ENCODE results near the gene TRIM41.
"Not testable (repeated sequence)": the region's sequence is repeated elsewhere in the genome, so short reads cannot be mapped to it uniquely, and the experiment has no call there.

Gene TRIM41

GRCh38 chr5:181259283-181259682 lies 36.2 kb downstream of the TRIM41 start:
- DNase-seq = no peak

DNA sequence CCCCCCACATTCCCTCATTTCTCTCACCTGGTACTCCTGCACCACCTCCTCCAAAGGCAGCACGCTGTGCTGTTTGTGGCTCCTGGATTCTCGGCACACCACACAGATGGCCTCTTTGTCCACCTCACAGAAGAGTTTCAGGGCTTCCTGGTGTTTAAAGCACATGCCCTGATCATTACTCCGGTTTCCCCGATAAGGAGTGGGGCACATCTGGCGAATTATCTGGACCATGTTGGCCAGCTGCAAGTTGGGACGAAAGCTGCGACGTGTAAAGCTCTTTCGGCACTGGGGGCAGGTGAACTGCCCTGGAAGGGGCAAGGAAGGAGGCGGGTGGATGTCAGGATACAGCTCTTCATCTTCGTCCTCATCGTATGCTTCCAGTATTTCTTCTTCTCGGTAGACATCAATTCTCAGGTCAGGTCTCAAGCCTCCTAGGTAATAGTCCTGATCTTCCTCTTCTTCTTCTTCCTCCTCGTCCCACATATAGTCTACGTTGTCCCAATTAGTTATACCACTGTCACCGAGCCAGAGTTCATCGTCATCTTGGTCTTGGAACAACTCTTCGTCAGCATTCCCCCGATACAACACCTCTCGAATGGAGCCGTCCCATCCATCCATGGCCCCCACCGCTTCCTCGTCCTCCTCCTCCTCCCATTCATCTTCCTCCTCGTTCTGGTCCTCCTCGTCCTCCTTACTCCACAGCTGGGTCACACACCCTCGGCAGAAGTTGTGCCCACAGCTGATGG lies 37.1 kb downstream of the TRIM41 start:
- no peak for DNase-seq

DNA sequence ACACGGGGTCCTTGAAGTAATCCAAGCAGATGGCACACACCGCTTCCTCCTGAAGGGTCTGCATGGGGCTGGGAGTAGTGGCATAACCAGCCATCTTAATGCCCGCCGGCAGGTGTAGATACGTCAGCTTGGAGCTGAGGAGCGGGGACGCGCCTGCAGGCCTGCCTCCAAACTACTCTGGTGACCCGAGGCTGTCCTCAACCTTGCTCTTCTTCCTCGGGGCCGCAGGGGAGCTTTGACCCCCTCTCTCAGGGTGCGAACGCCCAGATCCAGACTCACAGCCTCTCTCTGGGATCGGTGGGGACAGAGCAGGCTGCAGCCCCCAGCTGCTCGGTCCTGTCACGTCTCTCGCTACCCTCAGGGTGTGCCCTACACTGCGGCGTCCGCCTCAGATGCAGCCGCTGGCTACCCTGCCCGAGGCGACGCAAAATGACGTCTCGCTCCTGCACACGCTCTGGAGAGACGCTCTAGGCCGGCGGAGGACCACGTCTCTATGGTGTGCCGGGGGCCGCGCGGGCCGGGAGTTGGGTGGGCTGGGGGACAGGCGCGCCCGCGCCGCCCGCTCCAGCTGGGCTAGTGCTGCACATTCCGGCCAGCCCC lies 37.7 kb downstream of the TRIM41 start, which contains the start of gene TRIM52:
Gene TRIM52, minus strand, starts transcription at position 424 of the 600 bp plus-strand sequence. Its CDS starts 330 bp downstream, at position 94.
- DNase-seq = peak; percentile 93

DNA sequence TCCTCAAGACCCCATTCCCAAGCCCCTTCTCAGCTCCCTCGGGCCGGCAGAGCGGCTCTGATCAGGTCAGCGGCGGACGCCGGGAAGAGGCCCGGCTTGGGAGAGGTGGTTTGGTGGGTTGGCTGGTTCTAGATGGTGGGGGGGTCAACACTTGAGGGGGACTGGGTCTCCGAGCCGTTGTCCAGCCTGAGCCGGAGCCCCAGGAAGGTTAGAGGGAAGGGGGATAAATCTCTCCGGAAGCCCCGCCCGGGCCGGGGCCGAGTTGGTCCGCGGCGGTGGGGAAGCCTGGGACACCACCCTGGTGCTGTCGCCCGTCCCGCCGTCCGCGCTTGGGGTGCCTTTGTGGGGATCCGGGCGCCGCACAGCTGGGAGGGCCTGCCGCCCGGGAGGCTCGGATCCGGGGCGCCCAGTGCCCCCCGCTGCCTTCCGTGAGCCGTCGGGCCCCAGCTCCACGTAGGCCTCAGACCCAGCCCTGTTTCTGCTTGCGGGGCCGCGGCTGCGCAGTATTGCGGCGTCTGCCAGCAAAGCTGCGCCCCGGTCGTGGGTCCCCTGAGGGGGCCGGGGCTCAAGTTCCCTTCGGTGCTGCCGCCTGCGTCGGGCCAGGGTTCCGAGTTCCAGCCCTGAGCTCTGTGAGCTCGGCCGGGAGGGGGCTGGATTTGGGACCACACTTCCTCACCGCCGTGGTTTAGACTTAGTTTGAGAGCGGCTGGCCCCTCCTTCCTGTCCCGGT lies 38.4 kb downstream of the TRIM41 start:
- DNase-seq = peak; percentile 81

- DNase-seq = no peak
Observed at GRCh38 chr5:181263633-181264032, 40.6 kb downstream of the TRIM41 start.

DNA sequence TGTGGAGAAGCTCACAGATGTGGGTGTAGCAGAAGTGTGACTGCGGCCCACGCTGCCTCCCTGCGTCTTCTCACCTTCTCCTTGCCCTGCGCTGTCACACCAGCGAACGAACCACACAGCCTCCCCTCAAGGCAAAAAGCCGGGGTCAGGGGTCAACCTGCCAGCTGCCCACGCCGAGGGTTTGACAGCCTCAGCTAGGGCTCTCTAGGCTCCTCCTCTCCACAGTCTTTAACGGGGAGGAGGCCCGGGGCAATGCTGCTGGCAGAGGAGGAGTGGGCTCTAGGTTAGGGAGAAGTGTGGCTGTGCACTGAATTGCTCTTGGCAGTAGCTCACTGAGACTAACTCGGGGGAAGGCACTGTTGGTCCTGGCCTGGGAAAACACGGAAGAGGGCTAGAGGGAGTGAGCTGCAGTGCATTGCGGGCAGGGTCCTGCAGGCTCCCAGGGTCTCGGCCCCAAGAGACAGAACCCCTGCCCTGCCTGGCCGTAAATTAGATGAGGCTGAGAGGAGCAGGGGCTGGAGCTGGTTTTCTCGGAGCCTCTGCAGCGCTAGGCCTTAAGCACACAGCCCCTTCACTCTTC lies 42.1 kb downstream of the TRIM41 start:
- no peak for DNase-seq

DNA sequence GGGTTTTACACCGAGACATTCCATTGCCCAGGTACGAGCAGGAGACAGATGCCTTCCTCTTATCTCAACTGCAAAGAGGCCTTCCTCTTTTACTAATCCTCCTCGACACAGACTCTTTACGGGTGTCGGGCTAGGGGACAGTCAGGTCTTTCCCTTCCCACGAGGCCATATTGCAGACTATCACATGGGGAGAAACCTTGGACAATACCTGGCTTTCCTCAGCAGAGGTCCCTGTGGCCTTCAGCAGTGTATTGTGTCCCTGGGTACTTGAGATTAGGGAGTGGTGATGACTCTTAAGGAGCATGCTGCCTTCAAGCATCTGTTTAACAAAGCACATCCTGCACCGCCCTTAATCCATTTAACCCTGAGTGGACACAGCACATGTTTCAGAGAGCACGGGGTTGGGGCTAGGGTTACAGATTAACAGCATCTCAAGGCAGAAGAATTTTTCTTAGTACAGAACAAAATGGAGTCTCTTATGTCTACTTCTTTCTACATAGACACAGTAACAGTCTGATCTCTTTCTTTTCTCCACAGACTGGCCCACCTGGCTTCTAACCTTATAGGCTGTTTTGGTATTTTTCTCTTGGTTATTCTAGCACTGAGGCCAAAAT lies 44.3 kb downstream of the TRIM41 start:
- DNase-seq = not testable (repeated sequence)

DNA sequence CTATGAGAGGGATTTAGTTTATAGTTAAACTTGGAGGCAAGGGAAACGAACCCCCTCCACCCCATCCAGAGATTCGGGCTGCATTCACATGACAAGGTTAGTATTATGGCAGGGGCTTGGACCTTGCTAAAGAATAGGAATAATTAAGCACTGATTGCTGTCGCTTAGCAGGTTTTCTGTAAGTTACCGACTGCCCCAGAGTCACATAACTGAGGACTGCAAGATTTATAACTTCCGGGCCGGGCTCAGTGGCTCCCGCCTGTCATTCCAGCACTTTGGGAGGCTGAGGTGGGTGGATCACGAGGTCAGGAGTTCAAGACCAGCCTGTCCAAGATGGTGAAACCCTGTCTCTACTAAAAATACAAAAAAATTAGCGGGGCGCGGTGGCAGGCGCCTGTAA lies 44.8 kb downstream of the TRIM41 start:
- not testable (repeated sequence) for DNase-seq

GRCh38 chr5:181271081-181271480 lies 48.0 kb downstream of the TRIM41 start:
- no peak for DNase-seq

DNA sequence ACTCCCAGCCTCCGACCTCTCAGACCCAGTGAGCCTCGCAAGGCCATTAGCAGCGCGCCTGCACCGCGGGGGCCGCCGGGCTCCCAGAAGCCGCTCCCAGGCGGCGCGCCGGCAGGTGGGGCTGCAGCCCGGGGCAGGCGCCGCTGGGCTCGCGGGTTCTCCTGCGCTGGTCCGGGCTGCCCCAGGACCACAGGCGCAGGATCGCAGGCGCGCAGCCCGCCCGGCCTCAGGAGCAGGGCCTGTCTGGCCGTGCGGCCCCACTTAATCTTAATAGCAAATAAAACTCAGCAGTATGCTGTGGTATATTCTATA lies 50.3 kb downstream of the TRIM41 start:
- peak; percentile 14 for DNase-seq

- DNase-seq = no peak
Observed at GRCh38 chr5:181280251-181280762, 57.2 kb downstream of the TRIM41 start.

GRCh38 chr5:181281077-181281983 lies 58.2 kb downstream of the TRIM41 start:
- no peak for DNase-seq

DNA sequence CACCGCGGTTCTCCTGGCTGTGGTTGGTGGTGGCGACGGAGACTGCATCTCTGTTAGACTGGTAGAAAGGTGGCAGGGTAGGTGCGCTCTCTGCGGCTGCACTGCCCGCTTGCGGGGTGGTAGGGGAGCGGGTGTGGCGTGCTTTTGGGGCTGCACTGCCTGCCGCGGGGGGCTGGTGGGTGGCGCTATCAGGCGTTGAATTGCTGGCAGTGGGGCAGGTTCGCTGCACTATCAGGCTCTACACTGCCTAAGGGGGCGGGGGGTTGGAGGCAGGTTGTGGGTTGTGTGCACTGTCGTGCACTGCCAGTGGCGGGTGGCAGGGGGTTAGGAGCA lies 58.9 kb downstream of the TRIM41 start:
- DNase-seq = no peak

DNA sequence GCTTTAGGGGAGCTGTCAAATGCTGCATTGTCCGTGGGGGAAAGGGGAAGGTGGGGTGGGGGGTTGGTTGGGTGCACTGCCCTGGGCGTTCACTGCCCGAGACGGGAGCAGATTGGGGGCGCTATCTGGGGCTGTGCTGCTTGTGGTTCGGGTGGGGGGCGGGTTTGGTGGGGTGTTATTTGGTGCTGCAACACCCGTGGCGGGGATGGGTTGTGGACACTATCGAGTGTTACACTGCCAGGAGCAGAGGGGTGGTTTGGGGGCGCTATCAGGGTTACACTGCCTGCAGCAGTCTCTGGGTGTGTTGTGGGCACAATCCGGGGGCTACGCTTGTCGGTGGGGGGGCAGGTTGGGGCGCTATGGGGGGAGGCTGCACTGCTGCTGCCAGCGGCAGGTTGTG lies 59.3 kb downstream of the TRIM41 start:
- not testable (repeated sequence) for DNase-seq

- DNase-seq = no peak
Observed at GRCh38 chr5:181282874-181283273, 59.8 kb downstream of the TRIM41 start.

- no peak for DNase-seq
Observed at GRCh38 chr5:181283347-181283746, 60.3 kb downstream of the TRIM41 start.

DNA sequence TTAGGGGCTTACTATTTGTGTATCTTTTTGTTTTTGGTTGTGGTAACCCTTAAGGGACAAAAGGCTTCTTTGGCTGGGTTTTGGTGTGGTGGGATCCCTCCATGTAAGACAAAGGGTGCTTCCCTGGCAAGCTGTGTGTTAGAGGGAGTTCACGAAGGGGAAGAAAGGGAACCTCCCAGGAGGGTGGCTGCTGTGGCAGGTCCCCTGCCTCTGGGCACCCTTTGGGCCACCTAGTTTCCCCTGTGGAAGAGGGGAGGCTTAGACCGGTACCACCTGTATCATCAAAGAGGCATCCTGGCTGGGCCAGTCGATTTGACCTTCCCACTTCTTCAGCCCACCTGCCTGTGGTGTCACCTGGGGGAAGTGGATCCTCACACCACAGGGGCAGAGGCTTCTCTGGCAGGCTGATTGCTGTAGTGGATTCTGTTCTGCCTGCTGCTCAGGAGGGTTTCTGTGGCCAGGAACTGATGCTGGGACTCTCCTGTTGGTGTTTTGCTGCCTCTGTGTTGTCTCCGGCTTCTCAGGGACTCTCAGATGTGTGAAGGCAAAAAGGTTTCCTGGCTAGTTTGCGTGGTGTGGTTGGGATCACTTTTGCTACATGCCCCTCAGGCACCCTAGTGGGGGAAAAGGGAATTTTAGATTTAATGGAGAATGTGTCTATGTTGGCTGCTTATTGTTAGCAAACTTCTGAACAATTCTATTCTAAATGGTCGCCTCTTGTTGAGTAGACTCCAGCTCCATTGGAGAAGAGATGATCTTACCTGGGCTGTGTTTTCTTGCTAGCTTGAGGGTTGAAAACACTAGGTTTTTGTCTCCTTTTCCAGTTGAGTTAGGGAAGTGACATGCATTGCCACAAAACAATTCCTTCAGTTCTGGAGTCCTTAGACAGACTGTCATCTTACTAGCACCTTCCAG lies 61.0 kb downstream of the TRIM41 start:
- not testable (repeated sequence) for DNase-seq
